ENCODE data around the gene ZC3H4.

Gene ZC3H4

GRCh38 chr19:47155148-47155547 lies 41.6 kb upstream of the ZC3H4 start:
- DNase-seq (ENCODE audit: insufficient read length, low spot score) (no peak), FAIRE-seq (no peak)
- TF ChIP-seq CTCF (IDR thresholded peaks at IDR 0.05; ENCODE audit: insufficient read depth, missing control alignments) = no peak

GRCh38 chr19:47153266-47153665 lies 39.7 kb upstream of the ZC3H4 start:
- DNase-seq (ENCODE audit: insufficient read length, low spot score) = no peak
- no peak for FAIRE-seq
- TF ChIP-seq CTCF (IDR thresholded peaks at IDR 0.05; ENCODE audit: insufficient read depth, missing control alignments) = no peak

GRCh38 chr19:47152632-47153031 lies 39.1 kb upstream of the ZC3H4 start:
- TF ChIP-seq CTCF (IDR thresholded peaks at IDR 0.05; ENCODE audit: insufficient read depth, missing control alignments) = no peak
- DNase-seq (ENCODE audit: insufficient read length, low spot score) (no peak), FAIRE-seq (no peak)

- no peak for TF ChIP-seq CTCF (IDR thresholded peaks at IDR 0.05; ENCODE audit: insufficient read depth, missing control alignments)
- DNase-seq (ENCODE audit: insufficient read length, low spot score) (no peak), FAIRE-seq (no peak)
Observed at GRCh38 chr19:47152205-47152604, 38.6 kb upstream of the ZC3H4 start.

- no peak for DNase-seq (ENCODE audit: insufficient read length, low spot score)
- FAIRE-seq = no peak
Observed at GRCh38 chr19:47151627-47152026, 38.1 kb upstream of the ZC3H4 start.

GRCh38 chr19:47146920-47147319 lies 33.3 kb upstream of the ZC3H4 start:
- FAIRE-seq (no peak), DNase-seq (ENCODE audit: insufficient read length, low spot score) (no peak)
- TF ChIP-seq CTCF (IDR thresholded peaks at IDR 0.05; ENCODE audit: insufficient read depth, missing control alignments) = no peak

More at GRCh38 chr19:47151627-47152026, 38.1 kb upstream of the ZC3H4 start:
- no peak for TF ChIP-seq CTCF (IDR thresholded peaks at IDR 0.05; ENCODE audit: insufficient read depth, missing control alignments)

- TF ChIP-seq CTCF (IDR thresholded peaks at IDR 0.05; ENCODE audit: insufficient read depth, missing control alignments) = no peak
- FAIRE-seq (no peak), DNase-seq (ENCODE audit: insufficient read length, low spot score) (no peak)
Observed at GRCh38 chr19:47145639-47146486, 32.3 kb upstream of the ZC3H4 start.
